MM.1S (cell line): ENCODE measurements around the gene ALPK3.

Source experiments
- DNase-seq: peaks from one replicate; pipeline ENCODE4 v3.0.0-alpha.2; 2015
- H2AFZ ChIP-seq: fragments of 300-600 bp; sonication (generic); 2 replicates; pipeline ENCODE4 v1.6.0; 2016; ENCODE audit warnings: antibody characterized with exemption, low read length
- H3F3A ChIP-seq: fragments of 300-600 bp; sonication (generic); 2 replicates; pipeline ENCODE4 v1.6.1; 2016; ENCODE audit warnings: mild to moderate bottlenecking, antibody characterized with exemption, low read length, moderate library complexity, mixed read lengths; ENCODE audit not compliant: insufficient read depth
- H3K27ac ChIP-seq: fragments of 300-600 bp; sonication (generic); 2 replicates; pipeline ENCODE4 v1.5.1; 2016; ENCODE audit warnings: mild to moderate bottlenecking, low read length
- H3K27me3 ChIP-seq: fragments of 300-600 bp; sonication (generic); replicated peaks from 2 replicates; pipeline ENCODE4 v1.6.0; 2016; ENCODE audit warnings: low read length; ENCODE audit not compliant: insufficient read depth
- H3K36me3 ChIP-seq: fragments of 300-600 bp; sonication (generic); replicated peaks from 2 replicates; pipeline ENCODE4 v1.6.1; 2016; ENCODE audit warnings: mild to moderate bottlenecking, low read length, mixed read lengths; ENCODE audit not compliant: insufficient read depth
- H3K4me1 ChIP-seq: fragments of 300-600 bp; sonication (generic); 2 replicates; pipeline ENCODE4 v1.6.1; 2016; ENCODE audit warnings: low read length, mixed read lengths
- H3K4me2 ChIP-seq: fragments of 300-600 bp; sonication (generic); 2 replicates; pipeline ENCODE4 v1.6.0; 2016; ENCODE audit warnings: low read depth, low read length
- H3K4me3 ChIP-seq: fragments of 300-600 bp; sonication (generic); 2 replicates; pipeline ENCODE4 v1.5.1; 2016; ENCODE audit warnings: low read length, mixed read lengths
- H3K79me2 ChIP-seq: fragments of 300-600 bp; sonication (generic); 2 replicates; pipeline ENCODE4 v1.6.1; 2016; ENCODE audit warnings: mixed run types, low read length, mixed read lengths
- H3K9ac ChIP-seq: fragments of 300-600 bp; sonication (generic); 2 replicates; pipeline ENCODE4 v1.6.1; 2016; ENCODE audit warnings: low read length, mixed read lengths
- H3K9me2 ChIP-seq: fragments of 300-600 bp; sonication (generic); replicated peaks from 2 replicates; pipeline ENCODE4 v1.6.1; 2016; ENCODE audit warnings: mild to moderate bottlenecking, low read length, mixed read lengths; ENCODE audit not compliant: insufficient read depth
- H3K9me3 ChIP-seq: fragments of 300-600 bp; sonication (generic); replicated peaks from 2 replicates; pipeline ENCODE4 v1.6.1; 2016; ENCODE audit warnings: mild to moderate bottlenecking, low read length, mixed read lengths; ENCODE audit not compliant: insufficient read depth
- H4K20me1 ChIP-seq: fragments of 300-600 bp; sonication (generic); 2 replicates; pipeline ENCODE4 v1.6.1; 2016; ENCODE audit warnings: mild to moderate bottlenecking, low read length, moderate library complexity, mixed read lengths; ENCODE audit not compliant: insufficient read depth
- CTCF ChIP-seq: fragments of 300-600 bp; sonication (generic); IDR thresholded peaks from 2 replicates; pipeline ENCODE4 v1.5.1; 2016; ENCODE audit warnings: antibody characterized with exemption, low read length, mixed read lengths
- EZH2 ChIP-seq: fragments of 300-600 bp; sonication (generic); optimal IDR thresholded peaks from 2 replicates; pipeline ENCODE3; 2017; ENCODE audit warnings: low read depth, mild to moderate bottlenecking, antibody characterized with exemption, low read length, mixed read lengths
- EZH2phosphoT487 ChIP-seq: fragments of 300-600 bp; sonication (generic); IDR thresholded peaks from 2 replicates; pipeline ENCODE4 v1.6.1; 2018; ENCODE audit warnings: antibody characterized with exemption, low read length

ALPK3 gene

GRCh38 chr15:84827246-84827645 lies 10.1 kb downstream of the ALPK3 start:
- no peak overlapping the region for H3K9ac ChIP-seq
- no peaks in the 10 kb centered on the region for H3K79me2 ChIP-seq
- no peak for DNase-seq
- H3K4me3 ChIP-seq: no peak overlapping the region
- no peaks in the 10 kb centered on the region for H3K27me3 ChIP-seq
- no peak overlapping the region for H3K27ac ChIP-seq
- H3K4me1 ChIP-seq: no peaks in the 10 kb centered on the region
- no peaks in the 10 kb centered on the region for H3K9me2 ChIP-seq
- no peaks in the 10 kb centered on the region for H3K9me3 ChIP-seq
- no peak overlapping the region for H2AFZ ChIP-seq
- no peak for TF ChIP-seq EZH2
- no peak for TF ChIP-seq EZH2phosphoT487
- TF ChIP-seq CTCF: no peak
- no peaks in the 10 kb centered on the region for H4K20me1 ChIP-seq
- H3K36me3 ChIP-seq: no peaks in the 10 kb centered on the region
- no peak overlapping the region for H3K4me2 ChIP-seq
- H3F3A ChIP-seq: no peaks in the 10 kb centered on the region

- Histone ChIP-seq H3K4me3 (no peak overlapping the region), H4K20me1 (no peaks in the 10 kb centered on the region), H3K36me3 (no peaks in the 10 kb centered on the region), H3K9ac (no peak overlapping the region), H3K9me2 (no peaks in the 10 kb centered on the region), H3K9me3 (no peaks in the 10 kb centered on the region), H3K27ac (no peak overlapping the region), H3K4me1 (no peaks in the 10 kb centered on the region), H3K4me2 (no peak overlapping the region), H3K27me3 (no peaks in the 10 kb centered on the region), H3K79me2 (no peaks in the 10 kb centered on the region), H2AFZ (no peak overlapping the region), H3F3A (no peaks in the 10 kb centered on the region)
- no peak for TF ChIP-seq CTCF
- TF ChIP-seq EZH2phosphoT487: no peak
- TF ChIP-seq EZH2: no peak
- DNase-seq: no peak
Observed at GRCh38 chr15:84828086-84828908, 11.1 kb downstream of the ALPK3 start.

GRCh38 chr15:84829428-84829827 lies 12.3 kb downstream of the ALPK3 start:
- H3K9me2 ChIP-seq: no peaks in the 10 kb centered on the region
- H3K4me3 ChIP-seq: no peak overlapping the region
- H3K9me3 ChIP-seq: no peaks in the 10 kb centered on the region
- H3K9ac ChIP-seq: no peak overlapping the region
- H3K4me2 ChIP-seq: no peak overlapping the region
- DNase-seq: no peak
- H3K36me3 ChIP-seq: no peaks in the 10 kb centered on the region
- H3K27me3 ChIP-seq: no peaks in the 10 kb centered on the region
- no peak overlapping the region for H3K27ac ChIP-seq
- H4K20me1 ChIP-seq: no peaks in the 10 kb centered on the region
- no peaks in the 10 kb centered on the region for H3K4me1 ChIP-seq
- TF ChIP-seq EZH2 (no peak), EZH2phosphoT487 (no peak), CTCF (no peak)
- H3F3A ChIP-seq: no peaks in the 10 kb centered on the region
- no peak overlapping the region for H2AFZ ChIP-seq
- no peaks in the 10 kb centered on the region for H3K79me2 ChIP-seq
